Pancreas (tissue), 10 donors: ENCODE results near the gene HOXD4. TPM values are rescaled to one million over a fixed set of nuclear protein-coding genes. Genes with fewer than 3 reads are reported as not detected.

Experiments
- ATAC-seq, 4 donors: fragments of 200-7000 bp; cut with Tn5 transposase; one replicate each; pipeline versions ENCODE4 v1.8.0 to v1.9.1; 2020; ENCODE audit warnings: mild to moderate bottlenecking in 4 of 4, moderate library complexity in 4 of 4
- DNase-seq, 6 donors: peaks; one replicate each; pipeline ENCODE4 v3.0.0-alpha.2; 2020
- FAIRE-seq: peaks from 2 replicates; lab custom pipeline; 2012; peaks lifted over from hg19 to GRCh38; lab: Jason Lieb, UNC
- H3K27ac ChIP-seq, 4 donors: fragments of 200-600 bp; sonication (generic); 1 replicate in 3 of 4; 2 replicates in 1 of 4; pipeline versions ENCODE4 v1.5.0 to v1.8.0; 2020
- H3K27me3 ChIP-seq, 4 donors: fragments of 200-600 bp; one replicate each; pipeline ENCODE4 v1.8.0; 2021
- H3K36me3 ChIP-seq, 3 donors: fragments of 200-600 bp; sonication (generic) in 1 of 3; one replicate each; pipeline versions ENCODE4 v1.5.0 to v1.8.0; 2020 to 2021
- H3K4me1 ChIP-seq, 3 donors: fragments of 200-600 bp; one replicate each; pipeline ENCODE4 v1.8.0; 2021
- H3K4me3 ChIP-seq, 4 donors: fragments of 200-600 bp; sonication (generic) in 2 of 4; one replicate each; pipeline versions ENCODE4 v1.5.0 to v1.8.0; 2020 to 2021
- H3K9me3 ChIP-seq, 4 donors: fragments of 200-600 bp; one replicate each; pipeline ENCODE4 v1.8.0; 2021
- CTCF ChIP-seq, 4 donors: fragments of 200-600 bp; sonication (generic) in 3 of 4; IDR thresholded peaks; one replicate each; pipeline versions ENCODE4 v1.5.0 to v1.8.0; 2021; ENCODE audit warnings: antibody characterized with exemption in 4 of 4
- WGBS, 2 donors: extraction: QIAGEN DNeasy Blood & Tissue Kit; methylation state at CpG; one replicate each; pipeline ENCODE4 v1.1.7; 2013; 5-methylcytosine and 5-hydroxymethylcytosine counted together
- intact Hi-C, 3 donors: fragments of 100-400 bp; cut with DNase I; formaldehyde crosslinking; loops; one replicate each; pipeline versions ENCODE4 v1.11.1 to v1.14.2; 2022
- polyA plus RNA-seq, 2 donors: library from polyadenylated mRNA; stranded (reverse); fragments of 200-250 nt; gene quantifications; one replicate each; pipeline ENCODE4 v1.2.3, GENCODE V29; 2013
- total RNA-seq, 6 donors: library from RNA; stranded (reverse); fragmentation: NEBNext Ultra II Directional in 4 of 6; extraction: Animal tissue kit (Norgen Biotek cat#: 25700) in 4 of 6; gene quantifications; one replicate each; pipeline versions ENCODE4 v1.2.1 to v1.2.4, GENCODE V29; 2021 to 2023
- donor health status: healthy with polysubstance abuse.
- donor health status: DM: no; HTN: no; CAD: no; lungs with moderate emphysema.
- donor health status: DM: no; HTN: no; CAD: no.
- donor health status: control.
- donor health status: control.
- donor health status: Bipolar disorder and iron deficiency.
- donor health status: DM: yes; HTN: yes; CAD: no.
- donor health status: DM: no; HTN: no; CAD: no.
- donor health status: DM: no; HTN: no; CAD: no.
- donor health status: DM: yes; HTN: yes; CAD: no.

Gene HOXD4
- total and polyA plus RNA-seq, 8 donors, result 0.13 to 1.8 (median 0.31) TPM; not detected in 2

GRCh38 chr2:176146645-176147044 is 4.7 kb upstream of the HOXD4 start:
- Histone ChIP-seq H3K4me1 (no peaks in the 10 kb centered on the region), H3K27ac (no peak overlapping the region), H3K9me3 (no peaks in the 10 kb centered on the region), H3K4me3 (no peak overlapping the region), H3K36me3 (no peaks in the 10 kb centered on the region), H3K27me3 (peaks cover 0 to 15% (median 5%) of the 10 kb centered on the region in 4 donors)
- intact Hi-C loops, result loop anchor here in 1 of 3 donors (10.0 kb wide), 1 partner anchor 498 kb away; no protein-coding TSS in a partner anchor
- TF ChIP-seq CTCF (IDR thresholded peaks at IDR 0.05), result no peak
- ATAC-seq, result no peak
- FAIRE-seq, result no peak
- no peak for DNase-seq

DNA sequence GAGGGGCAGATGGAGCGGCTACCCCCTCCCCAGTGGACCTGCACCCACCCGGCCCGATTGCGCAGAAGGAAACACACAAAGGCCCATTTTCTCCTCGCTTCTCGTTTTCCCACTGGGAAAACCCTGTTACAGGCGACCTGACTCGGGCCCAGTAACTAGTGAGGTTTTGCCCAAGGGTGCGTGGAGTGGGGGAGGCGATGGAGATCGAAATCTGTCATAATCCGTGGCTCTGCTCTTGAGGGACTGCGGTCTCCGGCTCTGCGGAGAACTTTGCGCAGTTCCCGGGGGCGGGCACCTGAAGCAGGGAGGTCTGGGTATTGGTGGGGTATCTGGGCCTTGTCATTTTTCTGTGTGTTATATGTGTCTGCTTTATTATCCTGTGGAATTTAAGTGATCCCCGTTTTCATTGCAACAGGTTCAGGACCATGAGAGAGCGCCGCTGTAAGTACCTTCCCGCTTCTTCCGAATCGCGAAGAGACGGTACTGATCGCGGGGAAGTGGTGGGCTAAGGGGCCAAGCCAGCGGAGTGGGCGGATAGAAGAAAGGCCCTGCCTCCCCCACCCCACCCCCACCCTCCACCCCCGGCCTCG is 4.0 kb upstream of the HOXD4 start:
- DNase-seq (no peak), ATAC-seq (no peak), FAIRE-seq (no peak)
- WGBS, 2 donors, result 9 to 15% methylated on average over 29 to 32 of the region's 32 CpGs
- intact Hi-C loops, result loop anchor here in 1 of 3 donors (10.0 kb wide), 1 partner anchor 497 kb away; no protein-coding TSS in a partner anchor
- TF ChIP-seq CTCF (IDR thresholded peaks at IDR 0.05), result no peak
- Histone ChIP-seq H3K27me3 (peaks cover 0 to 15% (median 5%) of the 10 kb centered on the region in 4 donors), H3K9me3 (no peaks in the 10 kb centered on the region), H3K27ac (no peak overlapping the region), H3K36me3 (no peaks in the 10 kb centered on the region), H3K4me1 (no peaks in the 10 kb centered on the region), H3K4me3 (no peak overlapping the region)

- 11% methylated on average over 30 to 31 of the region's 31 CpGs for WGBS, 2 donors
- Histone ChIP-seq H3K9me3 (no peaks in the 10 kb centered on the region), H3K4me3 (no peak overlapping the region), H3K4me1 (no peaks in the 10 kb centered on the region), H3K27me3 (peaks cover 0 to 21% (median 8%) of the 10 kb centered on the region in 4 donors), H3K36me3 (no peaks in the 10 kb centered on the region), H3K27ac (no peak overlapping the region)
- FAIRE-seq (no peak), ATAC-seq (no peak), DNase-seq (peak in 1 of 6 donors; percentile 52)
- intact Hi-C loops, result loop anchor here in 1 of 3 donors (10.0 kb wide), 1 partner anchor 497 kb away; no protein-coding TSS in a partner anchor
- no peak for TF ChIP-seq CTCF (IDR thresholded peaks at IDR 0.05)
Observed at GRCh38 chr2:176147800-176148496, 3.4 kb upstream of the HOXD4 start.

GRCh38 chr2:176148751-176149421 is 2.5 kb upstream of the HOXD4 start:
- H3K4me3 ChIP-seq, result no peak overlapping the region
- H3K27ac ChIP-seq, result no peak overlapping the region
- ATAC-seq (no peak), DNase-seq (no peak), FAIRE-seq (no peak)
- H3K27me3 ChIP-seq, result peaks cover 0 to 24% (median 8%) of the 10 kb centered on the region in 4 donors
- no peaks in the 10 kb centered on the region for H3K9me3 ChIP-seq
- intact Hi-C loops, result loop anchor here in 1 of 3 donors (10.0 kb wide), 1 partner anchor 496 kb away; no protein-coding TSS in a partner anchor
- H3K4me1 ChIP-seq, result no peaks in the 10 kb centered on the region
- 18% methylated on average over 11 of the region's 11 CpGs for WGBS, 2 donors
- no peaks in the 10 kb centered on the region for H3K36me3 ChIP-seq
- no peak for TF ChIP-seq CTCF (IDR thresholded peaks at IDR 0.05)
